ENCODE results near the gene FBXL12.
"Not testable (repeated sequence)": the region's sequence is repeated elsewhere in the genome, so short reads cannot be mapped to it uniquely, and the experiment has no call there.

FBXL12 gene

DNA sequence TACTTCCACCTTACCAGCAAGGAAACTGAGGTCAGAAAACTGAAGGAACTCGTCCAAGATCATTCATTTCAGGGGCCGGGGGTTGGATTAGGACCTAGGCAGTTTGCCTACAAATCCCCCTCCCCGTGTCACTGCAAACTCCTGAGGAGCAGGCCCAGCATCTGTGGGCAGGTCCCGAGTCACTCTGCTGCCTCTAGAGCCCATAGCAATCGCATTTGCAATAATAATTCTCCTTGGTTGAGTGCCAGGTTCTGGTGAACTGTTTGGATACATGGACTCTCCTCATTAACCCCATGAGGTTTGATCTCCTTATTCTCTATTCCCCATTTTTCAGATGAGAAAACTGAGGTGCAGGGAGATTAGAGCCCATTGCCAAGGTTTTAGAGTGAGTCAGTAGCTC lies 17.1 kb upstream of the FBXL12 start:
- DNase-seq = no peak

DNA sequence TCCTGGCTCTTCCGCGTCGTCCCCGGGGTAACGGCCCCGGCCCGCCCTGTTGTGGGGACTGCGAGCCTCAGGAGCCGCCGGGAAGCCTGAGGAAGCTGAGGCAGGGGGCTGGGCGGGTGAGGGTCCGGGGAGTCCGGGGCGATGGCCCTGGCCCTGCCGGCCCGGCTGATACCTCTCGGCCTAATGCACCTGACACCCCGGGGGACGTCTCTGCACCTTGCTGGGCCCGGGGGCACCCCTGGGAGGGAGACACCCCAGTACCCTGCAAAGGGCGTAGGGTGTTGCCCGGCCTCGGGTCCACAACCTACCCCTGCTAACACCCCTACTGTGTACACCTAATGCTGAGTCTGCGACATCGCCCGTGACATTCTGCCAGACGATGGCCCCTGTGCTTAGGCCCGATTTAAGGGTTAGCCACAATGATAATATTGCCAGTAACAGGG lies 16.6 kb upstream of the FBXL12 start:
- DNase-seq = no peak

DNA sequence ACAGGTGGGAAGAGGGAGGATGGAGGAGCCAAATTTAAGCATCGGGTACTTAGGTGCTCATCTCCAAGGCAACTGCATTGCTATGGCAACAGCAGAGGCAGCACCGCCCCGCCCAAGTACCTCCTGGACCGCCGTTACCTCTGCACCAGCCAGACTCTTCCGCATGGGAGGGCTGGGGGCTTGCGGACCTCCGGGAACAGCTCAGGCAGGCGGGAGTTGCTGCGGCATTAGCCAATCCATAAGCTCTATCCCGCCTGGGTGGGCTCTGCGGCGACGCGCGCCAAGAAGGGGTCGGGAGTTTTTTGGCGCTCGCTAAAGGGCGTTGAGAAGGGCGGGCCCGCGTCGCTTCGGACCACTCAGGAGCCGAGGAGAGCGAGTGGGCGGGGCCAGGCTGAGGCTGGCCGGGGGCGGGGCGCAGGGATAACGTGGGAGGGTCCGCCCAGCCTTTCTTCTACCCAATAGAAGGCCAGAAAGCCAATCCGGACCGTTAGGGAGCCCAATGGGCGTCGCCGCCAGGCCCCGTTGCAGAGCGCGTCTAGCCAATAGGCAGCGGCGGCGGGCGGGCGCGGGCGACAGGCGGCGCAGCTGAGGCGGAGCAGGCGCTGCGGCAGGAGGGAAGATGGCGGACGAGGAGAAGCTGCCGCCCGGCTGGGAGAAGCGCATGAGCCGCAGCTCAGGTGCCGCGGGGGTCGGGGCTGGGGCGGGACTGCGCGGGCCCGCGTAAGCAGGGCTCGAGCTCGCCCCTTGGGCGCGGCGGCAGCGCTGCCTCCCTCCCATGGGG lies 16.0 kb upstream of the FBXL12 start, which contains the start of gene PIN1:
PIN1 (plus strand) TSS at position 593 of the 781 bp plus-strand sequence; CDS start at position 620, 27 bp downstream.
- peak; percentile 89 for DNase-seq

DNA sequence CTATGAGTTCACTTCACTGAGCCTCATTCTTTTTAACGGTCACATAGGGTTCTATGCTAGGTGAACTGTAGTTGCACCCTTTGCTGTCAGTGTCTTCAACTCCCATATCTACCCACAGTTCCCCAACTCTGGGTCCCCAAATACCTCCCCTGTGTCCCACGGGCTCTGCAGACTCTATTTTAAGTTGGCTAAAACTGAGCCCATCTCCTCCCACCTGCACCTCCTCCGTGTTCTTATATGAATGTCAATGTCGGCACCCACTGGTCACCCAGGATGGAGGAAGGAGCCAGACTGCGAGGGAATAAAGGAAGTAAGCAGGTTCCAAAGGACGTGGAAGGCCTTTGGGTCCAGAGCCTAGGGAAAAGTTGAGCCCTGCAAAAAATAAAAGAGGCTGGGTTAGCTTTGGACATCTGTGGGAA lies 15.4 kb upstream of the FBXL12 start:
- no peak for DNase-seq

DNA sequence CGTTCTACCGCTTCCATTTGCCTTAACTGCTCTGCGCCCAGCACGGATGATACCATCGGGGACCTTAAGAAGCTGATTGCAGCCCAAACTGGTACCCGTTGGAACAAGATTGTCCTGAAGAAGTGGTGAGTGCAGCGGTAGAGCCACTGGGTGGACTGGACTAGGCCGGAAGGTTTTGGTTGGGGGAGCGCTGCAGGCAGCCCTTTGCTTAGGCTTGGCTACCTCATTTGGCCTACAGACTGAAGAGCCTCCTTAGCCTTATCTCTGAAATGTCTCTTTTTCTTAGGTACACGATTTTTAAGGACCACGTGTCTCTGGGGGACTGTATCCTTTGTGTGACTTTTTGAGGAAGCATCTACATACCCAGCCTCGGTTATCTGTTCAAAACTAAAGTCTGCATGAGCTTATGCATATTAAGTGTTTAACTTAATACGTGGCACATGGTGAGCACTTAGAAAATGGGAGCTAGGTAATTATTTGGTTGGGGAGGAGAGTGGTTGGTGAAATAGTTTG lies 9.7 kb upstream of the FBXL12 start:
- no peak for DNase-seq

DNA sequence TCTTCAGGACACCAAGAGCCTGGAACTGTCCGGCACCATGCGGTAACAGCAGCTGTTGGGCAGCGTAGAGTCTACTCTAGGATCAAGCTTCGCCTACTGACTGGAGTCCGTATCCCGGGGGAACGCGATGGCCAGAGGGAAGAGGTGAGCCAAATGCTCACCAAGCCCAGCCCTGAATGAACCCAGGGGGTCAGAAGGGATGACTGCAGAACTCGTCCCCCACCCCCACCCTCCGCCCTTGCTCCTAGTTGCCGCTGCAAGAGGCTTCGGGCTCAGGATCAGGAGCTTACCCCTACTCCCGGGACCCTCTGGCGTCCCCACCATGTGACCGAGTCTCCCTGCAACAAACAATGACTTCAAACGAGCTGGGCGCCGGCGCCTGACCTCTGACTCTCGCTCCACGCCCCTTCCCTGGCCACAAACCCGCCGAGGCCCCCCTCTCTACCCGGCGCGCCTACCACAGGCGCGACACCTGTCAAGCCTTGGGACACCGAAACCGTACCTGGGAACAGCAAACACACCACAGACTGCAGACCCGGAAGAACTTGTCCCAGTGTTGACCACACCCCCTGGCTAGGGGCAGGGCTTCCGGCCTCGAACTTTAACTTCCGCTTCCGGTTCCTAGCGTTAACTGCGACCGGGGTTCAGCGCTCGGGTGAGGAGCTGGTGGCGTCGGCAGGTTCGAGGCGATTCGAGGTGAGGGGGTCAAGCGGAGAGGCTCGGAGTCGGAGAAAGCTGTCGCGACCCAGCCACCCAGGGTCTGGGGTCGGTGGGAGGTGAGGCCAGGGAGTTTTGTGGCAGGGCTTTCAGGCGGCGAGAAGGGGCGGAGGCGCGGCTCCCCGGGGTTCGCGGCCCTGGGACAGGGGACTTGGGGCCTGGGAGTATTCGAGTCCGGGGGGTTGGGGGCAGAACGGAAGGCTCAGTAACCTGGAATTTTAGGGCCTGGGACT lies 8.7 kb upstream of the FBXL12 start, which contains the start of gene UBL5:
UBL5 (plus strand) TSS at position 630 of the 950 bp plus-strand sequence. CDS start 420 bp downstream, outside the sequence.
- peak; percentile 85 for DNase-seq

DNA sequence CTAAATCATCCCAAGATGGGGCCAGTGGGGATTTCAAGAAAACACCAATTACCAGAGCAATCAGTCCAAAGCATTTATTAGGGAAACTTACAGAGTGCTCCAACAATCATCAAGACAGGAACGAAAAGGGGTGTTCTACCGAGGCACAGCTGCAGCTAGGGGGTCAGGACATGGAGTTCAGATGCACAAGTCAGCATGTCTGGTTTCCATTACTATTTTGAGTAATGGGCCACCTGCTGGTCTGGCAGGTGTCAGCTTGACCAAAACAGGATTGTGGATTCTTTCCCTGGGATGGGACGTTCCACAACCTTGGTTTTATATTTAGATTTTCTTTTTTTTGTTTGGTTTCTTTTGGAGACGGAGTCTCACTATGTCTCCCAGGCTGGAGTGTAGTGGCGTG lies 4.9 kb upstream of the FBXL12 start:
- no peak for DNase-seq

DNA sequence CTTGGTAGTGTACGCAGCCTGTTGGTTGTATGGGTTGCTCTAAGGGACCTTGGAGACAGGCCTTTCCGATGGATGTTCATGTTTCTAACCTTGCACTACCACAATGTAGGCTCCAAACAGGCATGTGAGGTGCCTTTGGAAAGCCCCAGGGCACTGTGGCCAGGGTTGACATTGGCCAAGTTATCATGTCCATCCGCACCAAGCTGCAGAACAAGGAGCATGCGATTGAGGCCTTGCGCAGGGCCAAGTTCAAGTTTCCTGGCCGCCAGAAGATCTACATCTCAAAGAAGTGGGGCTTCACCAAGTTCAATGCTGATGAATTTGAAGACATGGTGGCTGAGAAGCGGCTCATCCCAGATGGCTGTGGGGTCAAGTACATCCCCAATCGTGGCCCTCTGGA lies 1.2 kb upstream of the FBXL12 start:
- DNase-seq = not testable (repeated sequence)

DNA sequence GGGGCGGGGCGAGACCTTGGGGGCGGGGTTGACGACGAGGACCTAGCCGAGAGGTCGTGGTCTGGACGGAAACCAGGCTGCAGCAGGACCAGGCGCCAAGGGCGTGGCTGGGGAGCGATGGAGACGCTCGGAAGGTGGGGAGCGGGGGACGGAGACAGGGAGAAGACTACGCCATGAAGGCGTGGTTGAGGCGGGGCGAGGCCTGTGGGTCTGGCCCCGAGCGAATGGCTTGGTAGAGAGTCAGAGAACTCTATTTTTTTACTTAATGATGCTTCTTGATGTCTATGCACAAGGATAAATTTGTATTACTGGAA lies 674 bp upstream of the FBXL12 start:
- DNase-seq = no peak

DNA sequence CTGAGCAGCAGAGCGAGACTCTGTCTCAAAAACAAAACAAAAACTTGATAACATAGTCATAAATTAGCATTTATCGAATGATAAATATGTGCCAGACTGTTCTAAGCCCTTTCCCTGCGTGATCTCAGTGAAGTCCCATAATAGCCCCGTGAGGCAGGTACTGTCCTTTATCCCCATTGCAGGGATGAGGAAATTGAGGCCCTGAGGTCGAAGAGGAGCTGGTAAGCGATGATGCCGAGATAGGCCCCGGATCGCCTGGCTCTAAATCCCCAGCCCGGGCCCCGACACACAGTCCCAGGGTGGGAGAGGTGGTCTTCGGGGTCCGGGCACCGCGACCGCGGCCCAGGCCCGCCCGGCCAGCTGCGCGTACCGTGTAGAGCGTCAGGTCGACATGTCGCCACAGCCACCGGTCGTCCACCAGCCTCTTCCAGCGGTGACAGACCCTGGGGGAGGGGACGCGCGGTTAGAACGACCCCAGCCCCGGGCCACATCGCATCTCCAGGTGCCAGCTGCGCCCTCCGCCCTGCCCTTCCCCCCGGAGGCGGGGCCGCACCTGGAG lies 625 bp downstream of the FBXL12 start:
- no peak for DNase-seq

DNA sequence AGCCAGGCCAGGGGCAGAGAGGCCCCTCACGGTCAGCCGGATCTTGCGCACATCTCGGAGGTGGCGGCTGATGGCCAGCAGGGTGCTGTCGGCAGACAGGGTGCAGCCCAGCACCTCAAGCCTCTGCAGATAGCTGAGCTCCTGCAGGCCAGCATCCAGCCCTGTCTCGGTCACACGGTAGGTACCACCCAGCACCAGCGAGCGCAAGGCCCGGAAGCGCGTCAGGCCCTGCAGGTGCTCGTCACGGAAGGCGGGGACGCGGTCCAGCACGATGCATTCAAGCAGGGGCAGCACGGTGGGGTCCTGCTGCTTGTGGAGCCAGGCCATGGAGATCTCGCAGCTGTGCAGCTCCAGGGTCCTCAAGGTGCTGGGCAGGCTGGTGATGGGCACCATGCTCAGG lies 7.7 kb downstream of the FBXL12 start:
- no peak for DNase-seq

DNA sequence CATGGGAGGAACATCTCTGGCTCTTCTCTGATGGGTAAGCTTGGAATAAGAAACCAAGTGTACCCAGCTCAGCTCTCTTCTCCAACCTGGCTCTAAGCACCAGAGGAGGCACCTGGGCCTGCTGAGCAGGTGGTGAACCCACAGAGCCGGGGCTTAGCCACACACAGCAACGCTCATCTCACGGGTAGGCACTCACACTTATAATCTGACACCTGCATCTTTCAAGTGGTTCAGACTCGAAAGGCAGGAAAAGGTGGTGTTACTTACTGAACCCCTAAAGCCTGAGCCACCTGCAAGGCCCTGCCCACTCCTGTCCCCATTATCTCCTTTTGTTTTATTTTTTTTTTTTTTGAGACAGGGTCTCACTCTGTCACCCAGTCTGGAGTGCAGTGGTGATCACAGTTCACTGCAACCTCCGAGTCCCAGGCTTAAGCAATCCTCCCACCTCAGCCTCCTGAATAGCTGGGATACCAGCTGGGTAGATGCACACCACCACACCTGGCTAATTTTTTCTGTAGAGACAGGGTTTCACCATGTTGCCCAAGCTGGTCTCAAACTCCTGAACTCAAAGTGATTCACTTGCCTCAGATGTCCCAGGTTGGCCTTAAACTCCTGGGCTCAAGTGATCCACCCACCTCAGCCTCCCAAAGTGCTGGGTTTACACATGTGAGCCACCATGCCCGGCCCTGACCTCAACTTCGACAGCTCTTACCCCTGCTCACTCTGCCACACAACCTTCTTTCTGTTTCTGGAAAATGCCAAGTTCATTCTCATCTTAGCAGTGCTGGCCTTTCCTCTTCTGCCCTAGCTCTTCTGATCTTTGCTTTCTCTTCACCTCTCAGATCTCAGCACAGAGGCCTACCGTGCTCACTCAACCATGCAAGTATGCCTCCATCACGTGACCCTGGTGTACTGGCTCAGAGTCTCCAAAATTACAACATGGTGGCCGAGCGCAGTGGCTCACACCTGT lies 9.7 kb downstream of the FBXL12 start:
- no peak for DNase-seq

DNA sequence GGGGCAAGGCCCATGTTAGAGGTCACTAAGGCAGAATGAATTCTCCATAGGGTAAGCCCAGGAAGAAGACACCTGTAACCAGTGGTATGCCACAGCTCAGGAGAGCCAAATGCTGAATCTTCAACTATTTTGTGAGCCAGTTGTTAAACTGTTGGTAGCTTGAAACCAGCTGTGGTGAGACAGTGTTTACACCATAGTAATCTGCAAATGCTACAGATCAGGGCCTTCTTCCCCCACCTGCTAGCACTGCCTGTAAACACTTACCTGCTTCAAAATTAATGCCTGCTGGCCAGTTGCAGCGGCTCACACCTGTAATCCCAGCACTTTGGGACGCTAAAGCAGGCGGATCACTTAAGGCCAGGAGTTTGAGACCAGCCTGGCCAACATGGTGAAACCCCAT lies 12.1 kb downstream of the FBXL12 start:
- DNase-seq = no peak

DNA sequence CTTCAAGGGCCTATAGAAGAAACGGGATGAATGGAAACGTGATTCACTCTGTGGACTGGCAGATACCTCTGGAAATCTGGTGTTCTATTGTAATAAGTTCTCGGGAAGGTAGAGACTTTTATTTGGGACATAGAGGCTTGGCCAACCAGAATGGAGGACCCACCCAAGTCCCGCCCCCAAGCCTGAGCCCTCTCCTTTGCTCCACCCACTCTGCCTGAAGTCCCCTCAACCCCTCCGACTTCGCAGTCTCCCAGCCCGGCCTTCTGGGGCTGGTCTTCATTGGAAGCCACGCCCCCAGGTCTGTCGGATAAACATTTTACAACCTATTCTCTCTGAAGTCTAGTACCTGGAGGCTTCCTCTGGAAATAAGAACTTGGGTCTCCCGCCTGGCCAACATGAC lies 16.9 kb downstream of the FBXL12 start:
- DNase-seq = no peak

DNA sequence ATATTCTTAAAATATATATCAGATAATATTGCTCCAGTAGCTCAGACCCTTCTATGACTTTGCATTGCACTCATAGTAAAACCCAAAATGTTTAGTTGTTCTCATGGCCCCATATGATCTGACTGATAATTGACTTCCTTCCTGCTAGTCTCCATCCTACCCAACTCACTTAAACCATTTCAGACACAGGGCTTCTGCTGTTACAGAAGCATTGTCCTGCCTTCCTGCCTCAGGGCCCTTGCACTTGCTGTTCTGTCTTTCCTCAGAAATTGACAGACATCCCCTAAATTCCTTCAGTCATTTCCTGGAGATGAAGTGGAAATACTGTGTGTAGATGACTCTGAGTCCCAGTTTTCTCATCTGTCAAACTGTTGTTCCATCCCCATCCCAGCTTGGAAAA lies 19.7 kb downstream of the FBXL12 start:
- no peak for DNase-seq

DNA sequence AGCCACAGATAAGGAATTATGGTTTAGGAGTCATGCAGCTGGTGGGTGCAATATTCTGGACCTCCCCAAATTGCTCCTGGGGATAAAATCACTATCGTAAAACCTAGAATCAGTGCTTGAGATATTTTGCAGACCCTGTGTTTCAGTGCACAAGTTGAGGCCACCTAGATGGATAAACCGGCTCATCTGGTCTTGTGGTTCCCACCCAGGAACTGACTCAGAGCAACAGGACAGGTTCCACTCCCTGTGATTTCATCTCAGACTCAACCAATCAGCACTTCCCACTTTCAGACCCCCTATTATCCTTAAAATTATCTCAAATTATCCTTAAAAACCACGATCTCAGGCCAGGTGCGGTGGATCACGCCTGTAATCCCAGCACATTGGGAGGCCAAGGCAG lies 21.0 kb downstream of the FBXL12 start:
- no peak for DNase-seq

DNA sequence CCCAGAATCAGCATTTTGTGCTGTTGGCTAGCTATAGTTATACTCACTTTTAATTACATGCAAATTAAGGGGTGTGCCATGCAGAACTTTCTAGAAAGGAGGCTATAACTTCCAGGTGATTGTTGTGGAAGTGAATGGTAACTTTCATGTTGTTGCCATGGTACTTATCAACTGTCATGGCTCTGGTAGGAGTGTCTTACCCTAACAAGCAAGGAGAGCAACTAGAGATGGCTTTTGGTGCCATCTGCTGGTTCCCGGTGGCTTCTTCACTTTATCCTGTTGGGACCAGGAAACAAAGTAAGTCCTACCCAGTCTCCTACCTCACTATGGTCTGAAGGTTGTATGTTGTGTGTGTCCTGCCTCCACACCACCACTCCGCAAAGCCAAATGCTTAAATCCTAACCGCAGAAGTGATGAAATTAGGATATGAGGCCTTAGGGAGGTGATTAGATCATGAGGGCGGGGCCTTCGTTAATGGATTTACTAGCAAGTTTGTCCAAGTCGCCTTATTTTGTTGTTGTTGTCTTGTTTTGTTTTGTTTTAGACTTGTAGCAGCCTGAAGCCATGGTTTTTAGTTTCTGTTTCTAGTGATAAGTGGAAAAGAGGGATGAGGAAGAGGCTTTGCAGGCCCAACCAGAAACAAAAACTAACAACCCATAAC lies 22.6 kb downstream of the FBXL12 start:
- DNase-seq = peak; percentile 84

DNA sequence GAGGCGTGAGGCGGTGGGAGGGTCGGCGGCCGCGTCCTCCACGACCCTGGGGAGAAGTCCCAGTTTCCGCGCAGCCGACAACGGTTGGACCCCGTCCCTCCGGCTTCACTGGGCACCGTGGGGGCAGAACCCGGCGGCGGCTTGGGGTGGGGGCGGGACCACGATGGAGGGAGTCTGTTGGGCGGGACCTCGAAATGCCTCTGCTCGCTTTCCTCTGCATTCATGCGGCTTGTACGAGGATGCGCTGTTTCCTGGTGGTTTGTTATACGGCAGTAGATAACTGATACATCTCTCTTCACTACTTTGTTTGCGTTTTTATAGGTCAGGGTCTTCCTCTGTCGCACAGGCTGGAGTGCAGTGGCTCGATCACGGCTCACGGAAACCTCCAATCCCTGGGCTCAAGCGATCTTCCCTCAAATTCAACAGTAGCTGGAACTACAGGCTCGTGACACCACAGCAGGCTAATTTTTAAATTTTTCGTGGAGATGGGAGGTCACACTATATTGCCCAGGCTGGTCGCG lies 25.7 kb downstream of the FBXL12 start:
- DNase-seq = no peak

DNA sequence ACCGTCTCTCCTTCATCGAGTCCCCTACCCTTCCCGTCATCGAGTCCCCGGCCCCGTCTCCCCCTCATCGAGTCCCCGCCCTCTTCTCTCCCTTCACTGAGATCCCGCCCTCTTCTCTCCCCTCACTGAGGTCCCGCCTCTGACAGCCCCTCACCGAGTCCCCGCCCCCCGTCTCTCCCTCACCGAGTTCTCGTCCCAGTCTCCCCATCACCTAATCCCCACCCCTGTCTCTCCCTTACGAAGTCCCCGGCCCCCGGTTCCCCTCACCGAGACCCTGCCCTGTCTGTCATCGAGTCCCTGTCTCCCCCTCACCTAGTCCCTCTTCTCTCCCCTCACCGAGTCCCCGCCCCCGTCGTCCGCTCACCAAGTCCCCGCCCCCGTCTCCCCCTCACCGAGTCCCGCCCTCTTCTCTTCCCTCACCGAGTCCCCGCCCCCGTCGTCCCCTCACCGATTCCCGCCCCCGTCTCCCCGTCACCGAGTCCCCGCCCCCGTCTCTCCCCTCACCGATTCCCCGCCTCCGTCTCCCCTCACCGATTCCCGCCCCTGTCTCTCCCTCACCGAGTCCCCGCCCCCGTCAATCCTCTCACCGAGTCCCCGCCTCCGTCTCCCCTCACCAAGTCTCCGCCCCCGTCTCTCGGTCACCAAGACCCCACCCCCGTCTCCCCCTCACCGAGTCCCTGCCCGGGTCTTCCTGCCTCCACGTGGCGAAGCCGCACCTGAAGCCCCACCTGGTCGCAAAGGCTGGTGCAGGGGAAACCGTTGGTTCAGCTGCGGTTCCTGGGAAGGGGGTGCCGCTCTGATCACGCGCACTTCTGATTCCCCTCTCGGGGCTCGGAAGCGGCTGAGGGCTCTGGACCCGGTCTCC lies 26.4 kb downstream of the FBXL12 start:
- peak; percentile 39 for DNase-seq

DNA sequence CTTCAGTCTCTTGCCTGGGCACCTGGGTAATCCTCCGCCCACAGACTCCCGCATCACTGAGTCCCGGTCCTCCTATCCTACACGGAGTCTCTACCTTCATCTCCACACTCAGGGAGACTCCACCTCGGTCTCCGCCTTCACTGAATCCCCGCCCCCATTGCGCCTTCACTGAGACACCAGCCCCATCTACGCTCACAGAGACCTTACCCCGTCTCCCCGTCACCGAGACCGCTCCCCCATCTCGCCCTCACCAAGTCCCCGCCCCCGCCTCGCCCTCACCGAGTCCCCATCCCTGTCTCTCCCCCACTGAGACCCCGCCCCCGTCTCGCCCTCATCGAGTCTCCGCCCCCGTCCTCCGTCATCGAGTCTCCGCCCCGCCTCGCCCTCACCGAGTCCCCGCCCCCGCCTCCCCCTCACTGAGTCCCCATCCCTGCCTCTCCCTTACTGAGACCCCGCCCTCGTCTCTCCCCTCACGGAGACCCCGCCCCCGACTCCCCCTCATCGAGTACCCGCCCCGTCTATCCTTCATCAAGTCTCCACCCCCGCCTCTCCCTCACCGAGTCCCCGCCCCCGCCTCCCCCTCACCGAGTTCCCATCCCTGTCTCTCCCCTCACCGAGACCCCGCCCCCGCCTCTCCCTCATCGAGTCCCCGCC lies 27.2 kb downstream of the FBXL12 start:
- peak; percentile 26 for DNase-seq
